ENCODE data around the gene ASB7.

GRCh38 chr15:100559330-100559729, 43.1 kb upstream of the ASB7 start:
- TF ChIP-seq TAF1 (IDR thresholded peaks at IDR 0.05; ENCODE audit: low read depth), result no peak
- TF ChIP-seq CTCF (IDR thresholded peaks at IDR 0.05; ENCODE audit: poor library complexity, severe bottlenecking), result no peak
- TF ChIP-seq EP300 (conservative IDR thresholded peaks at IDR 0.05; ENCODE audit: poor library complexity, severe bottlenecking), result no peak
- no peak for TF ChIP-seq EZH2 (IDR thresholded peaks at IDR 0.05; ENCODE audit: borderline replicate concordance, insufficient read depth, low read length, poor library complexity, severe bottlenecking)
- no peak for TF ChIP-seq RAD21 (conservative IDR thresholded peaks at IDR 0.05)
- TF ChIP-seq MXI1 (conservative IDR thresholded peaks at IDR 0.05; ENCODE audit: poor library complexity, severe bottlenecking), result no peak
- TF ChIP-seq REST (IDR thresholded peaks at IDR 0.05; ENCODE audit: borderline replicate concordance), result no peak
- no peak for TF ChIP-seq POLR2AphosphoS5 (IDR thresholded peaks at IDR 0.05)
- no peak for TF ChIP-seq SMC3 (conservative IDR thresholded peaks at IDR 0.05; ENCODE audit: poor library complexity)

Measured in neural cell (in vitro differentiated cells).